H1 (cell line): ENCODE measurements around the gene ABI3BP. TPM values are rescaled to one million over a fixed set of nuclear protein-coding genes. Genes with fewer than 3 reads are reported as not detected.

Experiments used
- ASH2L ChIP-seq: fragments of 200-600, 300-600 bp; sonication (generic); IDR thresholded peaks from one replicate; pipeline ENCODE4 v1.7.1; 2017; ENCODE audit warnings: low read length
- CBX5 ChIP-seq: fragments of 300-800, 300-1000 bp; sonication (generic); IDR thresholded peaks from 2 replicates; pipeline ENCODE4 v1.7.1; 2016; ENCODE audit warnings: antibody characterized with exemption, low read length, low read depth
- CHD2 ChIP-seq: IDR thresholded peaks from 2 replicates; pipeline ENCODE4 v1.6.1; 2012; ENCODE audit warnings: low read length, improper control_type of control experiment
- CTBP2 ChIP-seq: IDR thresholded peaks from 2 replicates; pipeline ENCODE4 v1.7.0; 2011; ENCODE audit warnings: borderline replicate concordance, mild to moderate bottlenecking, moderate library complexity, mixed read lengths, low read length; ENCODE audit not compliant: insufficient read depth, insufficient read length
- EGR1 ChIP-seq: IDR thresholded peaks from 2 replicates; pipeline ENCODE4 v1.6.1; 2011; ENCODE audit warnings: low read depth, low read length, borderline replicate concordance
- EZH2 ChIP-seq: fragments of 200-600 bp; sonication (generic); IDR thresholded peaks from 2 replicates; pipeline ENCODE4 v1.7.1; 2012; ENCODE audit warnings: low read depth, mild to moderate bottlenecking, moderate library complexity, low read length, inconsistent platforms; ENCODE audit not compliant: severe bottlenecking
- GTF2F1 ChIP-seq: IDR thresholded peaks from 2 replicates; pipeline ENCODE4 v1.6.1; 2012; ENCODE audit warnings: low read depth, low read length, improper control_type of control experiment, borderline replicate concordance
- JUN ChIP-seq: IDR thresholded peaks from 2 replicates; pipeline ENCODE4 v1.6.1; 2011; ENCODE audit warnings: low read depth, mild to moderate bottlenecking, improper control_type of control experiment, low read length
- MAFK ChIP-seq: IDR thresholded peaks from 2 replicates; pipeline ENCODE4 v1.6.1; 2012; ENCODE audit warnings: low read depth, mild to moderate bottlenecking, improper control_type of control experiment, low read length
- RBBP5 ChIP-seq: IDR thresholded peaks from 2 replicates; pipeline ENCODE4 v1.7.1; 2012; ENCODE audit warnings: low read depth, mild to moderate bottlenecking, inconsistent platforms, low read length, moderate library complexity, borderline replicate concordance
- RFX5 ChIP-seq: IDR thresholded peaks from 2 replicates; pipeline ENCODE4 v1.6.1; 2011; ENCODE audit warnings: low read depth, low read length, improper control_type of control experiment, borderline replicate concordance
- RNF2 ChIP-seq: fragments of 200-900, 300-1000 bp; sonication (generic); IDR thresholded peaks from 2 replicates; pipeline ENCODE4 v1.7.1; 2016; ENCODE audit warnings: borderline replicate concordance, low read depth, mild to moderate bottlenecking, antibody characterized with exemption, low read length; ENCODE audit not compliant: poor library complexity, severe bottlenecking; ENCODE audit errors: missing control alignments
- RXRA ChIP-seq: IDR thresholded peaks from 2 replicates; pipeline ENCODE4 v1.6.1; 2011; ENCODE audit warnings: low read depth, mild to moderate bottlenecking, low read length, moderate library complexity; ENCODE audit not compliant: insufficient read depth
- SIN3A ChIP-seq, 2 experiments: IDR thresholded peaks in 1 of 2; conservative IDR thresholded peaks in 1 of 2; 2 replicates each; pipeline ENCODE4 v1.6.1; 2011 to 2012; ENCODE audit warnings: low read length in 2 of 2, improper control_type of control experiment in 1 of 2, low read depth in 1 of 2, mild to moderate bottlenecking in 1 of 2
- SIRT6 ChIP-seq: IDR thresholded peaks from one replicate; pipeline ENCODE4 v1.7.1; 2012; ENCODE audit warnings: low read length, inconsistent platforms
- TAF1 ChIP-seq: IDR thresholded peaks from 2 replicates; pipeline ENCODE4 v1.6.1; 2011; ENCODE audit warnings: mild to moderate bottlenecking, low read depth, low read length
- polyA plus RNA-seq, 7 experiments: library from polyadenylated mRNA; depleted of rRNA in 3 of 7; stranded (reverse) in 5 of 7; unstranded in 2 of 7; fragments of >200 nt in 5 of 7; fragments of 200-250 nt in 2 of 7; gene quantifications; 1 replicate in 5 of 7; 2 replicates in 1 of 7; 4 replicates in 1 of 7; pipeline versions ENCODE4 v1.2.1 to v1.2.3, GENCODE V29; 2011 to 2013; ENCODE audit warnings: missing spikeins in 2 of 7, mixed read lengths in 2 of 7
- total RNA-seq: library from RNA; stranded (reverse); fragmentation: NEBNext Ultra II Directional; extraction: Animal tissue kit (Norgen Biotek cat#: 25700); gene quantifications from 2 replicates; pipeline ENCODE4 v1.2.1, GENCODE V29; 2021
- TF ChIP-seq, protein P1 (sequence below), 3 experiments: IDR thresholded peaks; 1 replicate in 2 of 3; 2 replicates in 1 of 3; pipeline versions ENCODE4 v1.5.1 to v1.6.1; 2011; ENCODE audit warnings: low read length in 3 of 3, mild to moderate bottlenecking in 3 of 3, inconsistent platforms in 2 of 3, low read depth in 1 of 3, moderate library complexity in 1 of 3; ENCODE audit not compliant: insufficient read depth in 1 of 3; ENCODE audit errors: control extremely low read depth in 1 of 3

The ABI3BP gene
- total and polyA plus RNA-seq, 2 of the 8 experiments (the other 6 are each of a cell fraction or from before 2014, with no cell fraction given) = 0.08 to 0.32 TPM

GRCh38 chr3:100868096-100868495 is 125.1 kb downstream of the ABI3BP start (continued):
- TF ChIP-seq CTBP2 (no peak), RBBP5 (no peak), SIN3A (conservative IDR thresholded peaks at IDR 0.05 in 1 of 2, IDR thresholded peaks at IDR 0.05 in 1 of 2; ENCODE audit: low read depth in 1 of 2, low read length in 2 of 2) (no peak), JUN (no peak), CBX5 (no peak), RXRA (no peak), SIRT6 (no peak), TAF1 (no peak), CHD2 (no peak), RFX5 (no peak), GTF2F1 (no peak), RNF2 (no peak), EZH2 (no peak), EGR1 (no peak), MAFK (no peak), ASH2L (no peak)
- TF ChIP-seq, protein P1, sequence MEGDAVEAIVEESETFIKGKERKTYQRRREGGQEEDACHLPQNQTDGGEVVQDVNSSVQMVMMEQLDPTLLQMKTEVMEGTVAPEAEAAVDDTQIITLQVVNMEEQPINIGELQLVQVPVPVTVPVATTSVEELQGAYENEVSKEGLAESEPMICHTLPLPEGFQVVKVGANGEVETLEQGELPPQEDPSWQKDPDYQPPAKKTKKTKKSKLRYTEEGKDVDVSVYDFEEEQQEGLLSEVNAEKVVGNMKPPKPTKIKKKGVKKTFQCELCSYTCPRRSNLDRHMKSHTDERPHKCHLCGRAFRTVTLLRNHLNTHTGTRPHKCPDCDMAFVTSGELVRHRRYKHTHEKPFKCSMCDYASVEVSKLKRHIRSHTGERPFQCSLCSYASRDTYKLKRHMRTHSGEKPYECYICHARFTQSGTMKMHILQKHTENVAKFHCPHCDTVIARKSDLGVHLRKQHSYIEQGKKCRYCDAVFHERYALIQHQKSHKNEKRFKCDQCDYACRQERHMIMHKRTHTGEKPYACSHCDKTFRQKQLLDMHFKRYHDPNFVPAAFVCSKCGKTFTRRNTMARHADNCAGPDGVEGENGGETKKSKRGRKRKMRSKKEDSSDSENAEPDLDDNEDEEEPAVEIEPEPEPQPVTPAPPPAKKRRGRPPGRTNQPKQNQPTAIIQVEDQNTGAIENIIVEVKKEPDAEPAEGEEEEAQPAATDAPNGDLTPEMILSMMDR (IDR thresholded peaks at IDR 0.05; ENCODE audit: control extremely low read depth in 1 of 3, insufficient read depth in 1 of 3, low read depth in 1 of 3, low read length in 3 of 3) = no peak
- TF ChIP-seq, all 59 proteins: peak for 0
